HepG2 (cell line): ENCODE data around the gene GNG7.

Source experiments
- PAWR ChIP-seq: sonication (generic); formaldehyde crosslinking; IDR thresholded peaks from 2 replicates; pipeline ENCODE4 v1.4.0; 2020; ENCODE audit warnings: missing genetic modification reagents, mild to moderate bottlenecking, borderline replicate concordance
- POLR2A ChIP-seq, 2 experiments: IDR thresholded peaks; 2 replicates each; pipeline ENCODE4 v1.6.1; 2011; ENCODE audit warnings: low read depth in 2 of 2, low read length in 2 of 2, mild to moderate bottlenecking in 1 of 2, moderate library complexity in 1 of 2; ENCODE audit not compliant: insufficient read depth in 1 of 2
- REPIN1 ChIP-seq: sonication (generic); formaldehyde crosslinking; IDR thresholded peaks from 2 replicates; pipeline ENCODE4 v1.8.0; 2022; ENCODE audit warnings: missing genetic modification reagents, low read depth, mild to moderate bottlenecking, borderline replicate concordance
- RFX5 ChIP-seq: IDR thresholded peaks from 2 replicates; pipeline ENCODE4 v1.6.1; 2011; ENCODE audit warnings: low read depth, low read length, improper control_type of control experiment
- TP53 ChIP-seq: sonication (generic); formaldehyde crosslinking; conservative IDR thresholded peaks from 2 replicates; pipeline ENCODE4 v1.4.0; 2020; ENCODE audit warnings: missing genetic modification reagents
- ZMYM4 ChIP-seq: sonication (generic); formaldehyde crosslinking; IDR thresholded peaks from 2 replicates; pipeline ENCODE4 v1.8.1; 2023; ENCODE audit warnings: mild to moderate bottlenecking, missing genetic modification reagents
- ZNF510 ChIP-seq: sonication (generic); formaldehyde crosslinking; IDR thresholded peaks from 2 replicates; pipeline ENCODE4 v1.4.0; 2020; ENCODE audit warnings: low read depth, mild to moderate bottlenecking, missing genetic modification reagents
- ZNF776 ChIP-seq: sonication (generic); formaldehyde crosslinking; IDR thresholded peaks from 2 replicates; pipeline ENCODE4 v1.4.0; 2020; ENCODE audit warnings: mild to moderate bottlenecking, missing genetic modification reagents
- TF ChIP-seq, protein P1 (sequence below): sonication (generic); formaldehyde crosslinking; IDR thresholded peaks from 2 replicates; pipeline ENCODE4 v1.4.0; 2020; ENCODE audit warnings: missing genetic modification reagents
- TF ChIP-seq, protein P2 (sequence below), 2 experiments: fragments of 450-650 bp in 1 of 2; sonication (generic) in 1 of 2; formaldehyde crosslinking in 1 of 2; IDR thresholded peaks; 2 replicates each; pipeline versions ENCODE4 v1.6.1 to v1.8.0; 2016 to 2022; ENCODE audit warnings: antibody characterized with exemption in 1 of 2, mild to moderate bottlenecking in 1 of 2, missing genetic modification reagents in 1 of 2
- TF ChIP-seq, protein P3 (sequence below): sonication (generic); formaldehyde crosslinking; IDR thresholded peaks from 2 replicates; pipeline ENCODE4 v1.5.0; 2020; ENCODE audit warnings: mild to moderate bottlenecking, missing genetic modification reagents, moderate library complexity
- TF ChIP-seq, protein P4 (sequence below): IDR thresholded peaks from 2 replicates; pipeline ENCODE4 v1.6.1; 2012; ENCODE audit warnings: inconsistent platforms
- TF ChIP-seq, protein P5 (sequence below): sonication (generic); formaldehyde crosslinking; IDR thresholded peaks from 2 replicates; pipeline ENCODE4 v1.5.0; 2020; ENCODE audit warnings: missing genetic modification reagents, mild to moderate bottlenecking, borderline replicate concordance
- TF ChIP-seq, protein P6 (sequence below): sonication (generic); formaldehyde crosslinking; IDR thresholded peaks from 2 replicates; pipeline ENCODE4 v1.4.0; 2020; ENCODE audit warnings: missing genetic modification reagents, mild to moderate bottlenecking, borderline replicate concordance

DNA sequence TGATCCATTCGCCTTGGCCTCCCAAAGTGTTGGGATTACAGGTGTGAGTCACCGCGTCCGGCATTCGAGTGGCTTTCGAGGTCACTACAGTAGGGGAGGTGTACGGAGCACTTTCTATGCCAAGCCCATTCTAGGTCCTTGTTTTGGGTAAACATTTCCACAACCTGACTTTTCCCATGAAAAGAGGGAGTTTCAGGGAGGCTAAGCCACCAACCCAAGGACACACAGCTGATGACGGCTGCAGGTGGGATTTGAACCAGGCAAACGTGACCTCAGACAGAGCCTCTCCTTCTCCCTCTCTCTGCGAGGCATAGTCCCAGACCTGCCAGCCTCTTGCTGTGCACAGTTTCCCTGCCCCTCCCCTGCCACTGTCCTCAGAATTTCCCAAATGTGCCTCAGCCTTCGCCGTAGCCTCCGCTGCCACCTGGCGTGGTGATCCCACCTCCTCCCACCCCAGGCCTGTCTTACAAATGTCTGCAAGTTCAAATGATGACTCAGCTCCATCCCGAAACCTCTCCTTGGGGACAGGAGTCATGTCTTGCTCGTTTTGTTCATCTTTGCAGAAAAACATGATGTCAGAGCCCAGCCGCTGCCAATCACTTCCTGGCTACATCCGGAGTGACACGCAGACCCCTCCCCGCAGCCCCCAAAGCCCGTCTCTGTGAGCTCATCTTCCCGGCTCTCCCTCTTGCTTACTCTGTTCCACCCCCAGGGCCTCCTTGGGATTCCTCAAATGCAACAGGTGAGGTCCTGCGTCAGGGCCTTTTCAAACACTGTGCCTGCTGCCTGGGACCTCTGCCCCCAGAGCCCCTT is 233.2 kb downstream of the GNG7 start:
- TF ChIP-seq ZNF510 (CRISPR knock-in tag): no peak
- TF ChIP-seq, protein P1, sequence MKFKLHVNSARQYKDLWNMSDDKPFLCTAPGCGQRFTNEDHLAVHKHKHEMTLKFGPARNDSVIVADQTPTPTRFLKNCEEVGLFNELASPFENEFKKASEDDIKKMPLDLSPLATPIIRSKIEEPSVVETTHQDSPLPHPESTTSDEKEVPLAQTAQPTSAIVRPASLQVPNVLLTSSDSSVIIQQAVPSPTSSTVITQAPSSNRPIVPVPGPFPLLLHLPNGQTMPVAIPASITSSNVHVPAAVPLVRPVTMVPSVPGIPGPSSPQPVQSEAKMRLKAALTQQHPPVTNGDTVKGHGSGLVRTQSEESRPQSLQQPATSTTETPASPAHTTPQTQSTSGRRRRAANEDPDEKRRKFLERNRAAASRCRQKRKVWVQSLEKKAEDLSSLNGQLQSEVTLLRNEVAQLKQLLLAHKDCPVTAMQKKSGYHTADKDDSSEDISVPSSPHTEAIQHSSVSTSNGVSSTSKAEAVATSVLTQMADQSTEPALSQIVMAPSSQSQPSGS (CRISPR knock-in tag): no peak
- TF ChIP-seq, protein P2, sequence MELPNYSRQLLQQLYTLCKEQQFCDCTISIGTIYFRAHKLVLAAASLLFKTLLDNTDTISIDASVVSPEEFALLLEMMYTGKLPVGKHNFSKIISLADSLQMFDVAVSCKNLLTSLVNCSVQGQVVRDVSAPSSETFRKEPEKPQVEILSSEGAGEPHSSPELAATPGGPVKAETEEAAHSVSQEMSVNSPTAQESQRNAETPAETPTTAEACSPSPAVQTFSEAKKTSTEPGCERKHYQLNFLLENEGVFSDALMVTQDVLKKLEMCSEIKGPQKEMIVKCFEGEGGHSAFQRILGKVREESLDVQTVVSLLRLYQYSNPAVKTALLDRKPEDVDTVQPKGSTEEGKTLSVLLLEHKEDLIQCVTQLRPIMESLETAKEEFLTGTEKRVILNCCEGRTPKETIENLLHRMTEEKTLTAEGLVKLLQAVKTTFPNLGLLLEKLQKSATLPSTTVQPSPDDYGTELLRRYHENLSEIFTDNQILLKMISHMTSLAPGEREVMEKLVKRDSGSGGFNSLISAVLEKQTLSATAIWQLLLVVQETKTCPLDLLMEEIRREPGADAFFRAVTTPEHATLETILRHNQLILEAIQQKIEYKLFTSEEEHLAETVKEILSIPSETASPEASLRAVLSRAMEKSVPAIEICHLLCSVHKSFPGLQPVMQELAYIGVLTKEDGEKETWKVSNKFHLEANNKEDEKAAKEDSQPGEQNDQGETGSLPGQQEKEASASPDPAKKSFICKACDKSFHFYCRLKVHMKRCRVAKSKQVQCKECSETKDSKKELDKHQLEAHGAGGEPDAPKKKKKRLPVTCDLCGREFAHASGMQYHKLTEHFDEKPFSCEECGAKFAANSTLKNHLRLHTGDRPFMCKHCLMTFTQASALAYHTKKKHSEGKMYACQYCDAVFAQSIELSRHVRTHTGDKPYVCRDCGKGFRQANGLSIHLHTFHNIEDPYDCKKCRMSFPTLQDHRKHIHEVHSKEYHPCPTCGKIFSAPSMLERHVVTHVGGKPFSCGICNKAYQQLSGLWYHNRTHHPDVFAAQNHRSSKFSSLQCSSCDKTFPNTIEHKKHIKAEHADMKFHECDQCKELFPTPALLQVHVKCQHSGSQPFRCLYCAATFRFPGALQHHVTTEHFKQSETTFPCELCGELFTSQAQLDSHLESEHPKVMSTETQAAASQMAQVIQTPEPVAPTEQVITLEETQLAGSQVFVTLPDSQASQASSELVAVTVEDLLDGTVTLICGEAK (IDR thresholded peaks at IDR 0.05): no peak
- TF ChIP-seq, protein P2 (CRISPR knock-in tag; IDR thresholded peaks at IDR 0.05): no peak
- no peak for TF ChIP-seq TP53 (CRISPR knock-in tag)
- TF ChIP-seq, protein P3, sequence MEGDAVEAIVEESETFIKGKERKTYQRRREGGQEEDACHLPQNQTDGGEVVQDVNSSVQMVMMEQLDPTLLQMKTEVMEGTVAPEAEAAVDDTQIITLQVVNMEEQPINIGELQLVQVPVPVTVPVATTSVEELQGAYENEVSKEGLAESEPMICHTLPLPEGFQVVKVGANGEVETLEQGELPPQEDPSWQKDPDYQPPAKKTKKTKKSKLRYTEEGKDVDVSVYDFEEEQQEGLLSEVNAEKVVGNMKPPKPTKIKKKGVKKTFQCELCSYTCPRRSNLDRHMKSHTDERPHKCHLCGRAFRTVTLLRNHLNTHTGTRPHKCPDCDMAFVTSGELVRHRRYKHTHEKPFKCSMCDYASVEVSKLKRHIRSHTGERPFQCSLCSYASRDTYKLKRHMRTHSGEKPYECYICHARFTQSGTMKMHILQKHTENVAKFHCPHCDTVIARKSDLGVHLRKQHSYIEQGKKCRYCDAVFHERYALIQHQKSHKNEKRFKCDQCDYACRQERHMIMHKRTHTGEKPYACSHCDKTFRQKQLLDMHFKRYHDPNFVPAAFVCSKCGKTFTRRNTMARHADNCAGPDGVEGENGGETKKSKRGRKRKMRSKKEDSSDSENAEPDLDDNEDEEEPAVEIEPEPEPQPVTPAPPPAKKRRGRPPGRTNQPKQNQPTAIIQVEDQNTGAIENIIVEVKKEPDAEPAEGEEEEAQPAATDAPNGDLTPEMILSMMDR (CRISPR knock-in tag): no peak
- no peak for TF ChIP-seq POLR2A (IDR thresholded peaks at IDR 0.05; ENCODE audit: insufficient read depth in 1 of 2, low read depth in 2 of 2, low read length in 2 of 2)
- no peak for TF ChIP-seq RFX5
- no peak for TF ChIP-seq REPIN1 (CRISPR knock-in tag)
- TF ChIP-seq, protein P4, sequence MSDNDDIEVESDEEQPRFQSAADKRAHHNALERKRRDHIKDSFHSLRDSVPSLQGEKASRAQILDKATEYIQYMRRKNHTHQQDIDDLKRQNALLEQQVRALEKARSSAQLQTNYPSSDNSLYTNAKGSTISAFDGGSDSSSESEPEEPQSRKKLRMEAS: no peak
- no peak for TF ChIP-seq ZNF776
- TF ChIP-seq, protein P5, sequence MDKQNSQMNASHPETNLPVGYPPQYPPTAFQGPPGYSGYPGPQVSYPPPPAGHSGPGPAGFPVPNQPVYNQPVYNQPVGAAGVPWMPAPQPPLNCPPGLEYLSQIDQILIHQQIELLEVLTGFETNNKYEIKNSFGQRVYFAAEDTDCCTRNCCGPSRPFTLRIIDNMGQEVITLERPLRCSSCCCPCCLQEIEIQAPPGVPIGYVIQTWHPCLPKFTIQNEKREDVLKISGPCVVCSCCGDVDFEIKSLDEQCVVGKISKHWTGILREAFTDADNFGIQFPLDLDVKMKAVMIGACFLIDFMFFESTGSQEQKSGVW (CRISPR knock-in tag): no peak
- no peak for TF ChIP-seq PAWR (CRISPR knock-in tag)
- TF ChIP-seq, protein P6, sequence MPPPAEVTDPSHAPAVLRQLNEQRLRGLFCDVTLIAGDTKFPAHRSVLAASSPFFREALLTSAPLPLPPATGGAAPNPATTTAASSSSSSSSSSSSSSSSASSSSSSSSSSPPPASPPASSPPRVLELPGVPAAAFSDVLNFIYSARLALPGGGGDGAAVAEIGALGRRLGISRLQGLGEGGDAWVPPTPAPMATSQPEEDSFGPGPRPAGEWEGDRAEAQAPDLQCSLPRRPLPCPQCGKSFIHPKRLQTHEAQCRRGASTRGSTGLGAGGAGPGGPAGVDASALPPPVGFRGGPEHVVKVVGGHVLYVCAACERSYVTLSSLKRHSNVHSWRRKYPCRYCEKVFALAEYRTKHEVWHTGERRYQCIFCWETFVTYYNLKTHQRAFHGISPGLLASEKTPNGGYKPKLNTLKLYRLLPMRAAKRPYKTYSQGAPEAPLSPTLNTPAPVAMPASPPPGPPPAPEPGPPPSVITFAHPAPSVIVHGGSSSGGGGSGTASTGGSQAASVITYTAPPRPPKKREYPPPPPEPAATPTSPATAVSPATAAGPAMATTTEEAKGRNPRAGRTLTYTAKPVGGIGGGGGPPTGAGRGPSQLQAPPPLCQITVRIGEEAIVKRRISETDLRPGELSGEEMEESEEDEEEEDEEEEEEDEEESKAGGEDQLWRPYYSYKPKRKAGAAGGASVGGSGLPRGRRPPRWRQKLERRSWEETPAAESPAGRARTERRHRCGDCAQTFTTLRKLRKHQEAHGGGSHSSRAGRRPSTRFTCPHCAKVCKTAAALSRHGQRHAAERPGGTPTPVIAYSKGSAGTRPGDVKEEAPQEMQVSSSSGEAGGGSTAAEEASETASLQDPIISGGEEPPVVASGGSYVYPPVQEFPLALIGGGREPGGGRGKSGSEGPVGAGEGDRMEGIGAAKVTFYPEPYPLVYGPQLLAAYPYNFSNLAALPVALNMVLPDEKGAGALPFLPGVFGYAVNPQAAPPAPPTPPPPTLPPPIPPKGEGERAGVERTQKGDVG: no peak
- no peak for TF ChIP-seq ZMYM4 (CRISPR knock-in tag)
